Gastroesophageal sphincter (tissue), 4 donors: ENCODE data around the gene GRID2. TPM values are rescaled to one million over a fixed set of nuclear protein-coding genes. Genes with fewer than 3 reads are reported as not detected.

Source experiments
- ATAC-seq: fragments of 150-250 bp; one replicate; pipeline ENCODE4 v1.9.1; 2016; ENCODE audit warnings: mild to moderate bottlenecking, moderate library complexity
- H3K27ac ChIP-seq, 4 donors: fragments of 200-600 bp; sonication (generic) in 3 of 4; 1 replicate in 3 of 4; 2 replicates in 1 of 4; pipeline ENCODE4 v1.5.1; 2016 to 2019
- H3K27me3 ChIP-seq: fragments of 200-600 bp; sonication (generic); one replicate; pipeline ENCODE4 v1.5.1; 2019
- H3K36me3 ChIP-seq, 2 donors: fragments of 200-600 bp; sonication (generic); one replicate each; pipeline ENCODE4 v1.5.1; 2019; ENCODE audit warnings: control low read depth in 1 of 2
- H3K4me1 ChIP-seq, 3 donors: fragments of 200-600 bp; sonication (generic); 1 replicate in 2 of 3; 2 replicates in 1 of 3; pipeline ENCODE4 v1.5.1; 2016 to 2019; ENCODE audit warnings: control low read depth in 2 of 3
- H3K4me3 ChIP-seq, 2 donors: fragments of 200-600 bp; sonication (generic); one replicate each; pipeline ENCODE4 v1.5.1; 2019; ENCODE audit warnings: mild to moderate bottlenecking in 1 of 2, moderate library complexity in 1 of 2
- H3K9me3 ChIP-seq, 3 donors: fragments of 200-600 bp; sonication (generic); one replicate each; pipeline ENCODE4 v1.5.1; 2017 to 2019; ENCODE audit warnings: control low read depth in 2 of 3
- CTCF ChIP-seq, 4 experiments: fragments of 200-600 bp in 2 of 4; fragments of 450-650 bp in 2 of 4; sonication (generic) in 1 of 4; IDR thresholded peaks; one replicate each; pipeline ENCODE4 v1.5.1; 2017 to 2019; ENCODE audit warnings: antibody characterized with exemption in 4 of 4, mild to moderate bottlenecking in 2 of 4, moderate library complexity in 2 of 4
- EP300 ChIP-seq: sonication (generic); formaldehyde crosslinking; IDR thresholded peaks from one replicate; pipeline ENCODE4 v1.6.1; 2017; ENCODE audit warnings: antibody characterized with exemption, mild to moderate bottlenecking
- POLR2A ChIP-seq, 2 donors: fragments of 450-650 bp; IDR thresholded peaks; one replicate each; pipeline ENCODE4 v1.6.1; 2017; ENCODE audit warnings: antibody characterized with exemption in 2 of 2, mild to moderate bottlenecking in 2 of 2, moderate library complexity in 1 of 2
- POLR2AphosphoS5 ChIP-seq: sonication (generic); formaldehyde crosslinking; IDR thresholded peaks from one replicate; pipeline ENCODE4 v1.6.1; 2017; ENCODE audit warnings: antibody characterized with exemption
- WGBS, 2 donors: methylation state at CpG; one replicate each; pipeline ENCODE4 v1.1.5; 2018; ENCODE audit warnings: low coverage in 1 of 2; 5-methylcytosine and 5-hydroxymethylcytosine counted together
- total RNA-seq, 4 donors: library from RNA; depleted of rRNA; stranded (reverse); fragments of >200 nt; gene quantifications; one replicate each; pipeline ENCODE4 v1.1.0, GENCODE V29; 2016

The GRID2 gene
- total RNA-seq, 4 donors from 2014 or later = 0.81 TPM; not detected in 3

- Histone ChIP-seq H3K27ac (no peak overlapping the region), H3K36me3 (no peaks in the 10 kb centered on the region), H3K4me3 (no peak overlapping the region), H3K27me3 (no peaks in the 10 kb centered on the region), H3K9me3 (no peaks in the 10 kb centered on the region), H3K4me1 (no peaks in the 10 kb centered on the region)
- TF ChIP-seq POLR2AphosphoS5 (no peak), POLR2A (IDR thresholded peaks at IDR 0.05) (no peak), CTCF (IDR thresholded peaks at IDR 0.05) (no peak), EP300 (no peak)
- no peak for ATAC-seq
- WGBS, 2 donors = 72 to 80% methylated on average over 3 of the region's 3 CpGs
Measured at GRCh38 chr4:92566269-92566668, 262.5 kb downstream of the GRID2 start.

GRCh38 chr4:92580816-92581215, 277.1 kb downstream of the GRID2 start:
- Histone ChIP-seq H3K27me3 (no peaks in the 10 kb centered on the region), H3K4me1 (no peaks in the 10 kb centered on the region), H3K4me3 (no peak overlapping the region), H3K36me3 (no peaks in the 10 kb centered on the region), H3K9me3 (peaks cover 0 to 8% (median 0%) of the 10 kb centered on the region in 3 donors), H3K27ac (no peak overlapping the region)
- 65% methylated on average over 1 of the region's 1 CpG for WGBS, 2 donors
- TF ChIP-seq POLR2AphosphoS5 (no peak), EP300 (no peak), POLR2A (IDR thresholded peaks at IDR 0.05) (no peak), CTCF (IDR thresholded peaks at IDR 0.05) (no peak)
- ATAC-seq = no peak

GRCh38 chr4:92599044-92599443, 295.3 kb downstream of the GRID2 start:
- H3K36me3 ChIP-seq = no peaks in the 10 kb centered on the region
- 77 to 90% methylated on average over 2 of the region's 2 CpGs for WGBS, 2 donors
- no peaks in the 10 kb centered on the region for H3K27me3 ChIP-seq
- H3K4me3 ChIP-seq = no peak overlapping the region
- H3K9me3 ChIP-seq = no peaks in the 10 kb centered on the region
- H3K4me1 ChIP-seq = no peaks in the 10 kb centered on the region
- ATAC-seq = no peak
- TF ChIP-seq EP300 = no peak
- no peak for TF ChIP-seq POLR2AphosphoS5
- no peak for TF ChIP-seq CTCF (IDR thresholded peaks at IDR 0.05)
- TF ChIP-seq POLR2A (IDR thresholded peaks at IDR 0.05) = no peak
- no peak overlapping the region for H3K27ac ChIP-seq

GRCh38 chr4:92600638-92601037, 296.9 kb downstream of the GRID2 start:
- H3K36me3 ChIP-seq = no peaks in the 10 kb centered on the region
- 40 to 90% methylated on average over 1 of the region's 6 CpGs for WGBS, 2 donors
- no peaks in the 10 kb centered on the region for H3K9me3 ChIP-seq
- TF ChIP-seq POLR2A (IDR thresholded peaks at IDR 0.05) (no peak), POLR2AphosphoS5 (no peak), EP300 (no peak), CTCF (IDR thresholded peaks at IDR 0.05) (no peak)
- no peak for ATAC-seq
- H3K27ac ChIP-seq = no peak overlapping the region
- H3K4me3 ChIP-seq = no peak overlapping the region
- H3K4me1 ChIP-seq = no peaks in the 10 kb centered on the region
- H3K27me3 ChIP-seq = no peaks in the 10 kb centered on the region

- Histone ChIP-seq H3K36me3 (no peaks in the 10 kb centered on the region), H3K27me3 (no peaks in the 10 kb centered on the region), H3K9me3 (no peaks in the 10 kb centered on the region), H3K27ac (no peak overlapping the region), H3K4me3 (no peak overlapping the region), H3K4me1 (no peaks in the 10 kb centered on the region)
- no peak for ATAC-seq
- 63 to 88% methylated on average over 2 of the region's 2 CpGs for WGBS, 2 donors
- TF ChIP-seq EP300 = no peak
- no peak for TF ChIP-seq CTCF (IDR thresholded peaks at IDR 0.05)
- TF ChIP-seq POLR2A (IDR thresholded peaks at IDR 0.05) = no peak
- TF ChIP-seq POLR2AphosphoS5 = no peak
Measured at GRCh38 chr4:92606227-92606626, 302.5 kb downstream of the GRID2 start.
